Tibial artery (tissue), 4 donors: Measurements from ENCODE around the gene SHISA5.

ENCODE experiments used
- DNase-seq, 2 donors: peaks; one replicate each; pipeline ENCODE4 v3.0.0-alpha.2; 2019
- H3K27ac ChIP-seq, 2 donors: fragments of 200-600 bp; sonication (generic) in 1 of 2; 1 replicate in 1 of 2; 2 replicates in 1 of 2; pipeline ENCODE4 v1.5.1; 2018 to 2019; ENCODE audit warnings: mild to moderate bottlenecking in 1 of 2
- H3K27me3 ChIP-seq, 2 donors: fragments of 200-600 bp; sonication (generic) in 1 of 2; one replicate each; pipeline versions ENCODE4 v1.5.1 to v1.6.0; 2016 to 2019
- H3K36me3 ChIP-seq, 3 donors: fragments of 200-600 bp; sonication (generic) in 2 of 3; one replicate each; pipeline ENCODE4 v1.5.1; 2016 to 2019; ENCODE audit warnings: mild to moderate bottlenecking in 2 of 3
- H3K4me1 ChIP-seq, 4 donors: fragments of 200-600 bp; sonication (generic) in 2 of 4; 1 replicate in 3 of 4; 2 replicates in 1 of 4; pipeline ENCODE4 v1.5.1; 2016 to 2019
- H3K4me3 ChIP-seq, 2 donors: fragments of 200-600 bp; sonication (generic) in 1 of 2; 1 replicate in 1 of 2; 2 replicates in 1 of 2; pipeline ENCODE4 v1.5.1; 2018 to 2019; ENCODE audit warnings: mild to moderate bottlenecking in 2 of 2
- H3K9me3 ChIP-seq, 3 donors: fragments of 200-600 bp; sonication (generic) in 1 of 3; one replicate each; pipeline ENCODE4 v1.5.1; 2016 to 2019
- CTCF ChIP-seq, 2 experiments: fragments of 200-600 bp in 1 of 2; fragments of 450-650 bp in 1 of 2; IDR thresholded peaks; one replicate each; pipeline ENCODE4 v1.5.1; 2017 to 2019; ENCODE audit warnings: antibody characterized with exemption in 2 of 2, mild to moderate bottlenecking in 1 of 2, moderate library complexity in 1 of 2
- intact Hi-C: fragments of 100-400 bp; cut with DNase I; formaldehyde crosslinking; loops from one replicate; pipeline ENCODE4 v1.15.0; 2023; ENCODE audit warnings: low total_unique reads

SHISA5 gene

GRCh38 chr3:48427630-48427962, 76.4 kb downstream of the SHISA5 start:
- peak overlapping the region; percentile 93 to 99 for H3K27ac ChIP-seq
- peaks cover 0 to 86% (median 65%) of the 10 kb centered on the region in 4 donors for H3K4me1 ChIP-seq
- H3K4me3 ChIP-seq: peak overlapping the region; percentile 68 to 87
- no peaks in the 10 kb centered on the region for H3K9me3 ChIP-seq
- DNase-seq: peak in 1 of 2 donors; percentile 65
- H3K36me3 ChIP-seq: peaks cover 0 to 19% (median 10%) of the 10 kb centered on the region in 3 donors
- H3K27me3 ChIP-seq: no peaks in the 10 kb centered on the region
- intact Hi-C loops: no loop called here
- TF ChIP-seq CTCF (IDR thresholded peaks at IDR 0.05): no peak

GRCh38 chr3:48426944-48427629, 76.9 kb downstream of the SHISA5 start:
- peak; percentile 65 to 83 for DNase-seq
- peak overlapping the region; percentile 68 to 87 for H3K4me3 ChIP-seq
- H3K36me3 ChIP-seq: peaks cover 5 to 23% (median 14%) of the 10 kb centered on the region in 3 donors
- H3K27me3 ChIP-seq: no peaks in the 10 kb centered on the region
- H3K9me3 ChIP-seq: no peaks in the 10 kb centered on the region
- intact Hi-C loops: no loop called here
- H3K27ac ChIP-seq: peak overlapping the region; percentile 93 to 99
- no peak for TF ChIP-seq CTCF (IDR thresholded peaks at IDR 0.05)
- H3K4me1 ChIP-seq: peaks cover 0 to 87% (median 69%) of the 10 kb centered on the region in 4 donors

GRCh38 chr3:48426401-48426909, 77.5 kb downstream of the SHISA5 start:
- Histone ChIP-seq H3K4me3 (peak overlapping the region; percentile 68 to 87), H3K36me3 (peaks cover 8 to 29% (median 19%) of the 10 kb centered on the region in 3 donors), H3K9me3 (no peaks in the 10 kb centered on the region), H3K27ac (peak overlapping the region; percentile 93 to 99), H3K27me3 (no peaks in the 10 kb centered on the region), H3K4me1 (peaks cover 0 to 89% (median 72%) of the 10 kb centered on the region in 4 donors)
- DNase-seq: peak in 1 of 2 donors; percentile 89
- intact Hi-C loops: no loop called here
- TF ChIP-seq CTCF (IDR thresholded peaks at IDR 0.05): no peak

GRCh38 chr3:48425281-48425812, 78.6 kb downstream of the SHISA5 start:
- peaks cover 0 to 84% (median 69%) of the 10 kb centered on the region in 4 donors for H3K4me1 ChIP-seq
- no peak for TF ChIP-seq CTCF (IDR thresholded peaks at IDR 0.05)

GRCh38 chr3:48423883-48424695, 79.9 kb downstream of the SHISA5 start:
- peaks cover 0 to 79% (median 65%) of the 10 kb centered on the region in 4 donors for H3K4me1 ChIP-seq
- no peaks in the 10 kb centered on the region for H3K9me3 ChIP-seq
- no peaks in the 10 kb centered on the region for H3K27me3 ChIP-seq
- peak overlapping the region in 1 of 2 donors; percentile 12 for H3K4me3 ChIP-seq
- peak overlapping the region; percentile 93 to 99 for H3K27ac ChIP-seq
- H3K36me3 ChIP-seq: peaks cover 26 to 53% (median 42%) of the 10 kb centered on the region in 3 donors
- no peak for DNase-seq
- intact Hi-C loops: no loop called here
- no peak for TF ChIP-seq CTCF (IDR thresholded peaks at IDR 0.05)

More at GRCh38 chr3:48425281-48425812, 78.6 kb downstream of the SHISA5 start:
- Histone ChIP-seq H3K4me3 (peak overlapping the region; percentile 12 to 87), H3K27ac (peak overlapping the region; percentile 93 to 99), H3K27me3 (no peaks in the 10 kb centered on the region), H3K9me3 (no peaks in the 10 kb centered on the region), H3K36me3 (peaks cover 14 to 40% (median 29%) of the 10 kb centered on the region in 3 donors)
- peak in 1 of 2 donors; percentile 87 for DNase-seq
- intact Hi-C loops: no loop called here
